CD4-positive, alpha-beta T cell (primary cell): Measurements from ENCODE around the gene CBARP. TPM values are rescaled to one million over a fixed set of nuclear protein-coding genes. Genes with fewer than 3 reads are reported as not detected.

ENCODE experiments used
- ATAC-seq: fragments of 200-7000 bp; cut with Tn5 transposase; one replicate; pipeline ENCODE4 v1.10.0; 2022; ENCODE audit warnings: mild to moderate bottlenecking; ENCODE audit not compliant: poor library complexity
- CTCF ChIA-PET: fragments of 350-600 bp; sonication (Branson Sonifier 250); formaldehyde crosslinking; loops from one replicate; lab custom pipeline; 2021; ENCODE audit warnings: antibody characterized with exemption, inconsistent platforms; lab: Charles Lee
- POLR2A ChIA-PET: fragments of 350-600 bp; sonication (Branson Sonifier 250); formaldehyde crosslinking; loops from one replicate; lab custom pipeline; 2021; ENCODE audit warnings: antibody characterized with exemption, inconsistent platforms; lab: Charles Lee
- DNase-seq, 14 experiments: peaks; one replicate each; pipeline ENCODE4 v3.0.0-alpha.2; 2013 to 2020; ENCODE audit warnings: mixed read lengths in 2 of 14
- H3K27ac ChIP-seq, 2 donors: one replicate each; pipeline versions ENCODE4 v1.5.1 to v1.7.0; 2013; ENCODE audit warnings: low read length in 2 of 2, low read depth in 1 of 2, mild to moderate bottlenecking in 1 of 2
- H3K27me3 ChIP-seq, 2 experiments: 1 replicate in 1 of 2; 2 replicates in 1 of 2; pipeline versions ENCODE4 v1.6.1 to v1.7.0; 2013; ENCODE audit warnings: low read length in 2 of 2, control low read depth in 1 of 2, mild to moderate bottlenecking in 1 of 2, moderate library complexity in 1 of 2; ENCODE audit not compliant: insufficient read depth in 2 of 2, control insufficient read depth in 1 of 2
- H3K36me3 ChIP-seq: one replicate; pipeline ENCODE4 v1.6.1; 2013; ENCODE audit warnings: low read length, control low read depth; ENCODE audit not compliant: insufficient read depth
- H3K4me1 ChIP-seq: one replicate; pipeline ENCODE4 v1.6.1; 2013; ENCODE audit warnings: low read length, control low read depth; ENCODE audit not compliant: insufficient read depth
- H3K4me3 ChIP-seq: one replicate; pipeline ENCODE4 v1.5.1; 2013; ENCODE audit warnings: mild to moderate bottlenecking, low read length, moderate library complexity
- H3K9me3 ChIP-seq, 2 experiments: 1 replicate in 1 of 2; 2 replicates in 1 of 2; pipeline versions ENCODE4 v1.6.1 to v1.7.0; 2013; ENCODE audit warnings: low read length in 2 of 2, mild to moderate bottlenecking in 2 of 2, control low read depth in 1 of 2, moderate library complexity in 1 of 2; ENCODE audit not compliant: control insufficient read depth in 1 of 2, insufficient read depth in 1 of 2
- H3K27ac Mint-ChIP-seq: one replicate; pipeline ENCODE4 v1.8.0; 2020; ENCODE audit warnings: mixed read lengths
- H3K27me3 Mint-ChIP-seq: one replicate; pipeline ENCODE4 v1.8.0; 2021; ENCODE audit warnings: mixed read lengths
- H3K36me3 Mint-ChIP-seq: one replicate; pipeline ENCODE4 v1.8.0; 2021; ENCODE audit warnings: low read depth, mixed read lengths
- H3K4me1 Mint-ChIP-seq: one replicate; pipeline ENCODE4 v1.8.0; 2021; ENCODE audit warnings: low read depth, mixed read lengths
- H3K4me3 Mint-ChIP-seq: one replicate; pipeline ENCODE4 v1.8.0; 2020; ENCODE audit warnings: mild to moderate bottlenecking, mixed read lengths
- H3K9me3 Mint-ChIP-seq: one replicate; pipeline ENCODE4 v1.8.0; 2020; ENCODE audit warnings: mixed read lengths
- CTCF ChIP-seq: fragments of 200-600 bp; IDR thresholded peaks from one replicate; pipeline ENCODE4 v1.8.0; 2022; ENCODE audit warnings: antibody characterized with exemption, mild to moderate bottlenecking
- intact Hi-C, 2 experiments: fragments of 100-400 bp; cut with DNase I in 1 of 2; cut with micrococcal nuclease in 1 of 2; formaldehyde crosslinking; loops; one replicate each; pipeline versions ENCODE4 v1.15.1 to v1.9.0; 2023 to 2025; cut with DNase I, micrococcal nuclease
- total RNA-seq, 174 experiments: library from RNA in 2 of 174; stranded (reverse) in 2 of 174; gene quantifications; one replicate each; pipeline ENCODE4 v1.2.3 and lab custom pipeline; 2021 to 2026

Gene CBARP
- total RNA-seq, 2 experiments from 2014 or later, result 0.22 TPM; not detected in 1

GRCh38 chr19:1259876-1260748 is 22.3 kb upstream of the CBARP start:
- peak overlapping the region; percentile 95 for H3K27ac Mint-ChIP-seq
- H3K9me3 Mint-ChIP-seq, result no peaks in the 10 kb centered on the region
- ATAC-seq (peak; percentile 5), DNase-seq (peak in 7 of 14 experiments; percentile 38 to 83 (median 52))
- H3K4me3 ChIP-seq, result peak overlapping the region; percentile 56
- H3K27me3 ChIP-seq, result no peaks in the 10 kb centered on the region
- peak overlapping the region; percentile 98 to 99 for H3K27ac ChIP-seq
- peaks cover 43% of the 10 kb centered on the region for H3K4me1 Mint-ChIP-seq
- POLR2A ChIA-PET, result interaction anchor here (1.2 to 10.3 kb wide), 7 partner anchors 7 to 193 kb away, joined by 4 to 193 read pairs (median 13); partner anchors contain the start of genes ARHGAP45, CIRBP and FAM174C
- peaks cover 43% of the 10 kb centered on the region for H3K36me3 Mint-ChIP-seq
- H3K4me1 ChIP-seq, result peaks cover 85% of the 10 kb centered on the region
- no peak for TF ChIP-seq CTCF
- intact Hi-C loops, result loop anchor here in 1 of 2 experiments (1.0 kb wide), 2 partner anchors 9 to 11 kb away; partner anchors contain the start of gene CIRBP
- H3K9me3 ChIP-seq, result no peaks in the 10 kb centered on the region
- peaks cover 30% of the 10 kb centered on the region for H3K36me3 ChIP-seq
- CTCF ChIA-PET, result interaction anchor here (1.2 to 11.0 kb wide), 2 partner anchors 16 to 147 kb away, joined by 3 to 255 read pairs; no protein-coding TSS in a partner anchor
- H3K4me3 Mint-ChIP-seq, result peak overlapping the region; percentile 92
- no peaks in the 10 kb centered on the region for H3K27me3 Mint-ChIP-seq

GRCh38 chr19:1259206-1259875 is 21.5 kb upstream of the CBARP start:
- ATAC-seq (peak; percentile 29), DNase-seq (peak in 13 of 14 experiments; percentile 60 to 90 (median 67))
- peaks cover 51% of the 10 kb centered on the region for H3K36me3 Mint-ChIP-seq
- ChIA-PET POLR2A (interaction anchor here (1.5 to 10.3 kb wide), 6 partner anchors 7 to 16 kb away, joined by 4 to 193 read pairs (median 20); partner anchors contain the start of genes CIRBP and FAM174C), CTCF (interaction anchor here (11.0 kb wide), 1 partner anchor 15 kb away, joined by 255 read pairs; no protein-coding TSS in a partner anchor)
- Histone ChIP-seq H3K9me3 (no peaks in the 10 kb centered on the region), H3K4me3 (peak overlapping the region; percentile 56), H3K4me1 (peaks cover 88% of the 10 kb centered on the region), H3K36me3 (peaks cover 38% of the 10 kb centered on the region), H3K27ac (peak overlapping the region; percentile 98 to 99), H3K27me3 (no peaks in the 10 kb centered on the region)
- intact Hi-C loops, result loop anchor here in 1 of 2 experiments (1.0 kb wide), 2 partner anchors 10 kb away; partner anchors contain the start of gene CIRBP
- no peaks in the 10 kb centered on the region for H3K9me3 Mint-ChIP-seq
- peak overlapping the region; percentile 95 for H3K27ac Mint-ChIP-seq
- peak overlapping the region; percentile 91 for H3K4me3 Mint-ChIP-seq
- no peaks in the 10 kb centered on the region for H3K27me3 Mint-ChIP-seq
- no peak for TF ChIP-seq CTCF
- peaks cover 47% of the 10 kb centered on the region for H3K4me1 Mint-ChIP-seq

- no peak for DNase-seq
- POLR2A ChIA-PET, result interaction anchor here (1.0 to 7.1 kb wide), 6 partner anchors 7 to 15 kb away, joined by 3 to 117 read pairs (median 6); partner anchors contain the start of gene CIRBP
Observed at GRCh38 chr19:1258707-1259205, 21.0 kb upstream of the CBARP start.

More at GRCh38 chr19:1258707-1259205, 21.0 kb upstream of the CBARP start:
- H3K27ac Mint-ChIP-seq, result peak overlapping the region; percentile 95
- peak overlapping the region; percentile 98 to 99 for H3K27ac ChIP-seq
- H3K4me3 ChIP-seq, result peak overlapping the region; percentile 56
- no peaks in the 10 kb centered on the region for H3K9me3 Mint-ChIP-seq
- ATAC-seq, result peak; percentile 3
- no peaks in the 10 kb centered on the region for H3K27me3 Mint-ChIP-seq
- CTCF ChIA-PET, result interaction anchor here (1.5 kb wide), 1 partner anchor 14 kb away, joined by 7 read pairs; no protein-coding TSS in a partner anchor
- H3K4me1 Mint-ChIP-seq, result peaks cover 47% of the 10 kb centered on the region
- intact Hi-C loops, result loop anchor here in 1 of 2 experiments (1.0 kb wide), 2 partner anchors 9 to 11 kb away; partner anchors contain the start of gene CIRBP
- H3K4me3 Mint-ChIP-seq, result peak overlapping the region; percentile 91
- no peak for TF ChIP-seq CTCF
- H3K36me3 Mint-ChIP-seq, result peaks cover 51% of the 10 kb centered on the region
- H3K4me1 ChIP-seq, result peaks cover 94% of the 10 kb centered on the region
- H3K36me3 ChIP-seq, result peaks cover 42% of the 10 kb centered on the region
- H3K27me3 ChIP-seq, result no peaks in the 10 kb centered on the region
- H3K9me3 ChIP-seq, result no peaks in the 10 kb centered on the region
